Stimulated activated naive CD4-positive, alpha-beta T cell (primary cell): Measurements from ENCODE around the gene SPTLC1.
"Not testable (repeated sequence)": the region's sequence is repeated elsewhere in the genome, so short reads cannot be mapped to it uniquely, and the experiment has no call there.

Experiments used
- DNase-seq, 6 experiments: peaks; one replicate each; lab custom pipeline; 2025; lab: John Stamatoyannopoulos, UW

The SPTLC1 gene

GRCh38 chr9:92033307-92033706 is 81.9 kb downstream of the SPTLC1 start:
- no peak for DNase-seq

GRCh38 chr9:92032891-92033290 is 82.3 kb downstream of the SPTLC1 start:
- no peak for DNase-seq

DNA sequence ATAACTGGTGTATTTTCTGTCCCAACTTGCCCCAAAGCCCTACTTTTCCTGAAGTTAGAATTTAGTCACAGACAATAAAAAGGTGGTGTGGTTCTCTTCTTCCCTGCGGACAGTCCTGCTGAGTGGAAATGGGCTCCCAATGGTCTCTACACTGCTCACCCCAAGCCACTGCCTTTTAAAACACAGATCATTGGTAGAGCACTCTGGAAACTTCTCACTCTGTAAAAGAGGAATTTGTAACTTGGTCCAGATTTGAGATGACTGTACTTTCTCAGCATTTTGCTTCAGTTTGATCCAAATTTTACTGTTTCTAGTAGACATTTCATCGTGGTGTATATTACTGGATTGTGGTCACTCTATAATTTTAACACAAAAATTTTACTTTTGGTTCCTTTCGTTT is 84.8 kb downstream of the SPTLC1 start:
- DNase-seq, result no peak

GRCh38 chr9:92029553-92029952 is 85.7 kb downstream of the SPTLC1 start:
- no peak for DNase-seq

GRCh38 chr9:92026206-92027002 is 88.8 kb downstream of the SPTLC1 start:
- DNase-seq, result no peak

- DNase-seq, result not testable (repeated sequence)
These were observed 93.2 kb downstream of the SPTLC1 start for GRCh38 chr9:92021785-92022541.

- DNase-seq, result no peak
These were observed 95.6 kb downstream of the SPTLC1 start for GRCh38 chr9:92019658-92020057.

GRCh38 chr9:92010705-92011536 is 104.3 kb downstream of the SPTLC1 start:
- DNase-seq, result no peak

DNA sequence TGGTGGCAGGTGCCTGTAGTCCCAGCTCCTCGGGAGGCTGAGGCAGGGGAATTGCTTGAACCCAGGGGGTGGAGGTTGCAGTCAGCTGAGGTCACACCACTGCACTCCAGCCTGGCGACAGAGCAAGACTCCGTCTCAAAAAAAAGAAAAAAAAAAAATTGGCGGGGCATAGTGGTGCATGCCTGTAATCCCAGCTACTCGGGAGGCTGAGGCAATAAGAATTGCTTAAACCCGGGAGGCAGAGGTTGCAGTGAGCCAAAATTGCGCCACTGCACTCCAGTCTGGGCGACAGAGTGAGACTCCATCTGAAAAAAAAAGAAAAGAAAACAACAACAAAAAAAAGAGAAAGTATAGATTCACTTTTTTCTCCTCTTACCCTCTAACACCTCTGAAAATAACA is 105.0 kb downstream of the SPTLC1 start:
- DNase-seq, result not testable (repeated sequence)

DNA sequence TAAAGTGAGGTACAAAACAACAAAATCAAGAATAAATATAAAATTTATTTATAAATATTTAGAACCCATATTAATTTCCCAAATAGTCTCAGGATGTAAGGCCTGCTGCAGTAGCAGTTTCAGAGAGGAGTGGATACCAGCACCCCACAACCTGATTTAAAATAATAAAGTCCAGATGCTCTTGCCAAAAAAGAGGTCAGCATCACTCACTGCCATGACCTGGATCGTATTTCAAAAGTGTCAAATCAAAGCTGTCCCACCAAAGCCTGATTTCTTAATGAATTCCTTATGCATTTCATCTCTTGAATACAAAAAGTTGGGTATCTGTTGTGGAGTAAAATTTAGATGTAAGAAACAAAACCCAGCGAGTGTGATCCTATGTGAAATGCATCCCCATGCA is 107.2 kb downstream of the SPTLC1 start:
- DNase-seq, result no peak

- no peak for DNase-seq
These were observed 111.2 kb downstream of the SPTLC1 start for GRCh38 chr9:92004045-92004392.

- no peak for DNase-seq
These were observed 111.7 kb downstream of the SPTLC1 start for GRCh38 chr9:92003308-92004044.

DNA sequence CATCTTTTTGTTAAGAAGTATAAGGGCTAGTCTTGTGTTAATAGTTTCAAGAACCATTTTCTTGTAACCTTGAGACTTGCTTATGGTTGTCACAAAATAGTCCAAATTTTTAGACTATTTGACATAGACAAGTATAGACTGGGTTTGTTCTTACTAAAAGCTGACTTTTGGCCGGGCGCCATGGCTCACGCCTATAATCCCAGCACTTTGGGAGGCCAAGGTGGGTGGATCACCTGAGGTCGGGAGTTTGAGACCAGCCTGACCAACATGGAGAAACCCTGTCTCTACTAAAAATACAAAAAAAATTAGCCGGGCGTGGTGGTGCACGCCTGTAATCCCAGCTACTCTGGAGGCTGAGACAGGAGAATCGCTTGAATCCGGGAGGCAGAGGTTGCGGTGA is 113.3 kb downstream of the SPTLC1 start:
- not testable (repeated sequence) for DNase-seq

- DNase-seq, result no peak
These were observed 114.0 kb downstream of the SPTLC1 start for GRCh38 chr9:92001244-92001643.

DNA sequence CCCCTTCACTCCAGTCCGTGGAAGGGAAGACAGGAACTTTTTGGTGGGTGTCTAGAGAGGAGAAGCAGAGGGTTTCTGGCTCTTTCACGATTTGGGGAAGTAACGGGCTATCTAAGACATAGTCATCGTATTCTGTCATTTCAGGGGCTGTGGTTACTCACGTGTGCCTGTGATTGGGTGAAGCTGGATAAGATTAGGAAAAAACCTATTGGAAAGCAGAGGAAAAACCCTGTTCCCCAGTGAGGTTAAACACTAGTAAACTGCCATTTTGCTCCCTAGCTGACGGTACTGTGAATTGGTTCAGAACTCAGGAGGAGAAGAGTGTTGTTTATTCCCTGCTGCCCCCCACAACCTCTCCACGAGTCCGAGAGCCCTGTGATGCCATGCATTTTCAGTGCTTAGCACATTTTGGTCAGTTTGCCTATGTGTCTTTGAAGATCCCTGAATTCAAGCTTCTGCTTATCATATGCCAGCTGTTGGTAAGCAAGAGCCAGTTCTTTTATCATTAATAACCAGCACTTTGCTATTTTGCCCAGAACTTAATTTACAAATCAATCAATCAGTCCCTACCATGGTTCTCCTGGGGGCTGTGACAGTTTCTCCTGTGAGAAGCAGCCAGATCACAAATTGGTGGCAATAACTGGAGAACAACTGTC is 120.1 kb downstream of the SPTLC1 start:
- DNase-seq, result no peak

GRCh38 chr9:91994422-91994821 is 120.8 kb downstream of the SPTLC1 start:
- no peak for DNase-seq

GRCh38 chr9:91992461-91993041 is 122.7 kb downstream of the SPTLC1 start:
- no peak for DNase-seq

- no peak for DNase-seq
These were observed 123.4 kb downstream of the SPTLC1 start for GRCh38 chr9:91991721-91992341.

DNA sequence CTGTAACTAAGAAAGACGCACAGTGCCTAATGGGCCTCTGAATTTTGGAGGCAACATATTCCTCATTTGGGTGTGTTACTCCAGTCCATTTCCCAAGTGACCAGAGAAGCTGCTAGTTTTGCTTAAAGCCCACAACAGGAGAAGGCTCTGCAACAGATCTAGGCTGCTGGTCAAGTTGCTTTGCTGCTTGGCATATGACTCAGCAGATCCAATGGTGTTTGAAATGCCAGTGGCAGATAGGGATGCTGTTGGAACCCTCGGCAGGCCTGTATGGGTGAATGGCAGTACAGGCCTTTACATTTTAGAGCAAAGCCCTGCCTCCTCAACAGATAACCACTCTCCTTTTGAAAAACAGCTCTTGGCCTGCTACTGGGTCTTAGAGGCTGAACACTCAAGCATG is 129.0 kb downstream of the SPTLC1 start:
- no peak for DNase-seq

GRCh38 chr9:91985692-91986091 is 129.5 kb downstream of the SPTLC1 start:
- DNase-seq, result no peak
